NOMO-1 treated with dmso at 0.1 percent for 144 hours (cell line): ENCODE results near the gene DLX6.
"Not testable (repeated sequence)": the region's sequence is repeated elsewhere in the genome, so short reads cannot be mapped to it uniquely, and the experiment has no call there.

Experiments used
- DNase-seq: peaks from one replicate; lab custom pipeline; 2025; ENCODE audit not compliant: unreplicated experiment; lab: John Stamatoyannopoulos, UW

The DLX6 gene

DNA sequence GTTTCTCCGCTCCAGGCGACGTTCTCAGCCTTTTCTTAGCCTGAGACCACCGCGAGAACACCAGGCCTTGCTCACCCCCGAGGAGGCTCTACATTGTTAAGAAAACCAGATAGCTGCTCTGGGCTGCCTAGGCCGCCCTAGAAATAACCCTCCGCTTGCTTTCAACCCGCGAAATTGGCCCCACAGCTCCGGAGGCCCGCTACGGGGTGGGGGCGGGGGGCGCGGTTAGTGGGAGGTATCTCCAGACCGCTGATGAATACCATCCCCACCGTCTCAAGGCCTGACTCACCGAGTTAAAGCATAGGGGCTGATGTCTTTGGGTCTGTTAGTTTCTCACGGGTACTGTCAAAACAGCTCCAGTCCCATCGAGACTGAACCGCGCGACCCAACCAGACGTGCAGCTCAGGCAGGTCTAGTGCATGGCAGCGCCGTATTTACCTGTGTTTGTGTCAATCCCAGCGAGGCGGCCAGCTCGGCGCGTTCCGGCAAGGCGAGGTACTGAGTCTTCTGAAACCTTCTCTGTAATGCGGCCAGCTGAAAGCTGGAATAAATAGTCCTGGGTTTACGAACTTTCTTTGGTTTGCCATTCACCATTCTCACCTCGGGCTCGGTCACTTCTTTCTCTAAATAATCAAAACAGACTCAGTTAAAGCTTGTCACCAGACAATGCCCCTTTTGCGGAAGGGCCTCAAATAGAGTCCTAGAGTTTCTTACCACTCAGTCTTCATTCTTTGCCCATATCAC lies 16.6 kb downstream of the DLX6 start:
- no peak for DNase-seq

DNA sequence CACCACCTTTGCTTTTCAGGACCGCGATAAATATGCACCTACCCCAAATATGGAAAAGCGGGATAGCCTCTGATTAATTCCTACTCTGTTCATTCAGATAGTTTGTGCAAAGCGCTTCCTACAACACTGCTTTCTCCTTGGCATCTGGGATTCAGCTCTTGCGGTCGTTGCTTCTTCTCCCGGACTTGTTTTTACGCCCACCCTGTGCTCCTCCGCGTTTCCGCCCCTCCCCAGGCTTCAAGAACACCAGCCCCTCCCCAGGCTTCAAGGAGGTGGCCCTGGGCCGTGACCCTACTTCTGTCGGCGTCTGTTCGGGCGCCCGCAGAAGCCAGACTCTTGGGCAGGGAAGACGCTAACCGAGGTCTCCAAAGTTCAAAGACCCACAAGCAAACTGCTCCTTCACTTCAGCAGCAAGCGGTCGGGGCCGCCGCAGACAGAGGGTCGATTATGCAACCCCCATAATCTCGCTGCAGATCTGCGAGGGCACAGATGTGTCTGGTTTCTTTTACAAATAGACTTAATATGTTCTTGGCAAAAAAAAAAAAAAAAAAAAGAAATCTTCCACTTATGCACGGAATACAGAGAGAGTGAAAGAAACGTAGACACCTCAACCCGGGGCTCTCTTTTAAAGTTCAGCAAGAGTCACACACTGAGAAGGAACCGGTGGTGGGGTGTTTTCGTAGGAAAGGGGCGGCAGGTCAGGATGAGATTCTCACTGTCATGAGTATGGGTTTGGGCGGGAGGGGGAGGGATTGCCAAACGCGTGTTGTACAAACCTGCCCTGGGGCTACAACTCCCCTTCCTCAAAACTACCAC lies 17.3 kb downstream of the DLX6 start:
- peak; percentile 57 for DNase-seq

DNA sequence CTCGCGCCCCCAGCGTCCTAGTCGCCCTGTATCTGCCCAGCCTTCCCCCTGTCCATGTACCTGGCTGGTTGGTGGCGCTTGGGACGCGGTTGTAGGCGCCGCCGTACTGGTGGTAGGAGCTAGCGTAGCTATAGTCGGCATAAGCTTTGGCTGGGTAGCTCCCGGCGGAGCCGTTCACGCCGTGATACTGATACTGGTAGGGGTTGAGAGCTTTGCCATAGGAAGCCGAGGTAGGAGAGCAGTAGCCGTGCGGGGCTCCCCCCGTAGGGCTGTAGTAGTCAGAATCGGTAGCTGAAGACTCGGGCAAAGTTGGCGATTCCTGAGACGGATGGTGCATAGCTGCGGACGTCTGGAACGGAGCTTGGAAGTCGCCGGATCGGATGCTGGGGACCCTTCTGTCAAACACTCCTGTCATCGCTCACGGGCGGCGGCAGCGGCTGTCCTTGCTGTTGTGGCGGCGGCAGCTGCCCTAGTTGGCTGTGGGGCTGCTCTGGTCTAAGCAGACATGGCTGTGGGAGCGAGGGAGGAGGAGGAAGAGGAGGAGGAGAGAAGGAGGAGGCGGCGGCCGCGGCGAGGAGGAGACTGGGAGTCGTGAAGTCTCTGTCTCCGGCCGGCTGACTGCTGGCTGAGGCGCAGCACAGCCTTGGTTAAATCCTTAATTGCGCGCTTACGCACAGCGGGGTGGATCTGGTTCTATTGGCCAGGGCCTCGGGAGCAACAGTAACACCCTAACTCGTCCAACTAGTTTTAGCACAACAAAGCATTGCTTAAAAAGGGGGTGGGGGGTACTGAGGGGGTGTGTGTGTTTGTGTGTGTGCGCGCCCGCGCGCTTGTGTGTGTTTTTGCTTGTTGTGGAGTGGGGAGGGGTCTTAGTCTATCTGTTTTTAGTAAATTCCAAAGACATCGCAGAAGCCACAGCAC lies 19.1 kb downstream of the DLX6 start, which contains the start of gene DLX5:
Gene DLX5, minus strand, starts transcription at position 623 of the 921 bp plus-strand sequence. Its CDS starts 208 bp downstream, at position 415.
- DNase-seq, result peak; percentile 90

DNA sequence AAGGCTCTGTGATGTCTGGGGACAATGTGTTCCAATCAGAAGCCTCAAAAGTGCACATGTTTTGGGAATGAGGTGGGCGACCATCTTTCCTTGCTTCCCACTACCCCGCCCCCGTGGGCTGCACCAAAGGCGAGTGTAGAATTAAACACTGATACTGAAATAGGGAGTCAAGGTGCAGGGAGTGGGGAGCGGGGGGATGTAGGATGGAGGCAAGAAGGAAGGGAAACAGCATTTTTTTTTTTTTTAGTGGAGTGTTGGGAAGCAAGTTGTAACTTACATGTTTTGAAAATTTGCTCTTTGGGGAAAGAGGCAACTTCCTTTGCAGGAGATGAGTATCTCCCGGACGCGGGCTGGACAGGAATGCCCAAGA lies 19.8 kb downstream of the DLX6 start:
- DNase-seq, result no peak

DNA sequence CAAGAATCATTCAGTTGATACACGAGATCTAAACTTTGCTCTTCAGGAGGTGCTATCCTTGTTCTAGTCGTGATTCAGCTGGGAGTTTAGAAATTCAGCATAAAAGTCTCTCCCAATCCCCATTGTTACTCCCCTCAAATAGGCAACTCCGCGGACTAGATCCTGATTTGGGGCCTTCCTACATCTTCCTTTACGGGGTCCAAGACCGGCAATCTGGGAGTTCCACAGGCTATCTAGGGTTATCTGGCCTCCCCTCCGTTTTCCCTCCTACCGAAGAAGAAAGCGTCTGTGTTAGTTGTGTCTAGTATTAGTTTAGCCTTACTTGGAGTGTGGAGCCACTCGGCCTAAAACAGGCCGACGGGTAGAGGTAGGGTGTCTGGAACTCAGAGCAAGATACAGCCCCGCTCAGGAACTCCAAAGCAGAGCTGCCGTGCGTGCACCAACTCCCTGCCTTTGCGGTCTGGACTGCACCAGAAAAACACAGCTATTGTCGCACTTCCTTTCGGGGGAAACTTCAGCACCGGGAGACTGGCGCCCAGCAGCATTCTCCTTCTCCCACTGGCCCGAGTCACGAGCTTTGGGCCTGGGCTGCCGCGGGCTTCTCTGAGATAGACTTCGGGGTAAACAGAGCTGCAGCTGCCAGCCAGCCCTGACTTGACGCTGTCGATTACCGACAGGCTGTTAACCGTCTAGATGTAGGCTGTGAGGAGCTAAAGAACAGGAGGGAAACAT lies 20.8 kb downstream of the DLX6 start:
- DNase-seq, result peak; percentile 60

DNA sequence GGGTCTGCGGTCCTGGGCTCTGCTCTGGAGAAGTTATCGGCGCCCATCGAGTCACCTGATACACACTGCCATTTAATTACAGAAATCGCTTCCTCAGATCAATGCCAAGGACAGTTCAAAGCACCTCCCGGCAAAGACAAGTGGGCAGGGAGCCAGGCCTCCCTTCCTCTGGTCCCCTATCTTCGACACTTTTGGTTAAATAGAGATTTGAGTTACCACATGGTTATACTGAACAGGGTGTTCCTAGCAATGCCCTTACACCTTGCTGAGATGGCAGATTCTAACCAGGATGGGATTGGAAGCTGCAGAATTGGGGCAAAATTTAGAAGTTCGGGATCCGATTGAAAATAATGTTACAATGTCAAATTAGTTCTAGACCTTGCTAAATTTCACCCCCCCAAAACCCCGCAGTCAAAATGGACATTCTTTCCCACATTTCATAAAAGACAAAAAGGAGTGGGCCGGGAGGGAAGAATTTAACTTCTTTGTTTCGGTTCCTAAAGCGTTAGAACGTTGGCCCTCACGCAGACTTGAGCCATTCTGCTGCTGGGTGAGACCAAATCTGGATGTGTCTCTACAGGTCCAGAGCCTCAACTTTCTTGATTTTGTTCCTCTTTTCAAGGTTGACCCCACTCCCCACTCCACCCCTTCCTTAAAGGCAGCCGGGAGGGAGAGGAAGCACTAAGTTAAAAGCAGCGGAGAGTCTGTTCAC lies 21.5 kb downstream of the DLX6 start:
- peak; percentile 99 for DNase-seq

DNA sequence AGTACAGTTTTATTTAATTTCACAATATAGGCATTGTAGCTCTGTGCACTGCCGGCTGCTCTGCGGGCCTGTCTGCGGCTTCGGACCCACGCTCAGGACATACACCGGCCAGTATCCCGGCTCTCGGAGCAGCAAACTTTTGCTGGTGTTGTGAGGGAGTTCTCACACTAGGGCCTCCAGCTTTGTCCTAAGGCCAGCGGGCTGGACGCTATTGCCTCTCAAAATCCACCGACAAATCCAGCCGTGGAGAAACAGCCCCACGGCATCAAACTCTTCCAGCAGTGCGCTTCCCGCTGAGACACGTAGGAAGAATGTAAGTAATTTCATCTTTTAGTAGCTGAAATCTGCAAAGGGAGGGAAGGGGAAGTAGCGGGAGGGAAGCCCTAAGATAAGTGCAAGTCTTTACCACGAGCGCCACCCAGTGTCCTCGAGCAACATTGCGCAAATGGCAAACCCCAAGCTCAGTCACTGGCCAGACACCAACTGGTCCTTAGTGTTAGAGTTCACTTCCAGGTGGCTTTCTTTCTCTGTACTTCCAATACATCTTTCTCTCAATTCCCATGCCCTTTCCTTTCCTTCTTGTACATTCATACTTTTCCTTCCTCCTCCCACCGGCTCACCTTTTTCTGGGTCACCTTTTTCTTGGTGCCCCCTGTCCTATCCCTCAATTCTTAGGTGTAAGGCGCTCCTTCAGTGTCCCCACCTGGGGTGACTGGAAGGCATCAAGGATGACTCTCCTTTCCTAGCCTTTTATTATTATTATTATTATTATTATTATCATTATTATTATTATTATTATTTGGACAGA lies 22.3 kb downstream of the DLX6 start:
- peak; percentile 98 for DNase-seq

DNA sequence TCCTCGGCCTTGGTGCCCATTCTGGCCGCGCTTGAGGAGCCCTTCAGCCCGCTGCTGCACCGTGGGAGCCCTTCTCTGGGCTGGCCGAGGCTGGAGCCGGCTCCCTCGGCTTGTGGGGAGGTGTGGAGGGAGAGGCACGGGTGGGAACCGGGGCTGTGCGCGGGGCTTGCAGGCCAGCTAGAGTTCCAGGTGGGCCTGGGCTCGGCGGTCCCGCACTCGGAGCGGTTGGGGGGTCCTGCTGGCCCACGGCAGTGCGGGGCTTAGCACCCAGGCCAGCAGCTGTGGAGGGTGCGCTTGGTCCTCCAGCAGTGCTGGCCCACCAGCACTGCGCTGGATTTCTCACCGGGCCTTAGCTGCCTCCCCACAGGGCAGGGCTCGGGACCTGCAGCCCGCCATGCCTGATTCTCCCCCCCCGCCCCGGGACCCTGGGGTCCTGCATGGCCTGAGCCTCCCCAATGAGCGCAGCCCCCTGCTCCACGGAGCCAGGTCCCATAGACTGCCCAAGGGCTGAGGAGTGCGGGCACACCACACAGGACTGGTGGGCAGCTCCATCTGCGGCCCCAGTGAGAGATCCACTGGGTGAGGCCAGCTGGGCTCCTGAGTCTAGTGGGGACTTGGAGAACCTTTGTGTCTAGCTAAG lies 29.0 kb downstream of the DLX6 start:
- DNase-seq, result not testable (repeated sequence)

DNA sequence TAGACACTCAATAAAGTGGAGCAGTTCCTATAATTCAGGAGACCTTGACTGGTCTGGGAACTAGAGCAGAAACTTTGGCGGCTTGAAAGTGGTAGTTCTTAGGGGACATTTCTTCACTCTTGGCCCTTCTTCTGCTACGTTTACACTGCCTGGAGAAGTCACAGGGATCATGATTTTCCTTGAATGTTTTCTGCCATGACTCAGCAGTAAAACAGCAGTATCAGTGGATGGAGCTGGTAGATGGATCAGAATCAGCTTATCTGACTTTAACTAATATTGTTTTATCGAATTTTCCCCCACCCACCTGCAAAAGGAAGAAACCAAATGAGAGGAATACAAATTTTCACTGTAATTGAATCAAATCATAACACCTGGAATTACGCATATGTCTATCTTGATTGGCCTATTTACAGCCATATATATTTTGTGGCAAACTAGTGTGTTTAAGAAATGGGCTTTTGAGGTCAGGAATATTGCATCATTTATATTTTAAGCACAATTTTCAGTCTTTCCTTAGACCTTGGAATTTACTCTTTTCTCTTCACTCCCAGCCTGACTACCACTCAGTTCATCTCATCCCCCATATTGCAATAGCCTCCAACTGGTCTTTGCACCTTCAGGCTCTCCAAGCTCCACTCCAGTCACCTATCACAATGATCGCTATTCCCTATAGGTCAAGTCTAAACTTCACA lies 34.2 kb downstream of the DLX6 start:
- no peak for DNase-seq

DNA sequence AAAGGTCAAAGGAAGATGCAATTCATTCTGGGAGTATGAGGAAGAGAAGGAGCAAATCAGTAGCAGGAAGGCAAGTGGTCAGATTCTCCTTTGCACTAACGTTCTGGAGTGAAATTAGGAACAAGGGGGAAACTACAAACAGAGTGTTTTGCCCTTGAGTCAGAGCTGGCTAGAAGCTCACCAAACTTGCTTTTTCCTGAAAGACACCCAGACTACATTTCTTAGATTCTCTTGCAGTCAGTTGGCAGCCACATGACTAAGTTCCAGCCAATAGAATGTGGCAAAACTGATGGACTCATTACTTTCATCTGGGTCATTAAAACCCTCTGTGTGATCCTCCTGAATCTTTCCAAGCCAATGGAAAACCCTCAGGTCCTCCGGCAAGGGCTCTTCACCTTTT lies 37.9 kb downstream of the DLX6 start:
- DNase-seq, result no peak
